ENCODE data around the gene LYPD6B.

The LYPD6B gene

GRCh38 chr2:149132339-149132738 is 93.8 kb downstream of the LYPD6B start:
- no peak for DNase-seq

DNA sequence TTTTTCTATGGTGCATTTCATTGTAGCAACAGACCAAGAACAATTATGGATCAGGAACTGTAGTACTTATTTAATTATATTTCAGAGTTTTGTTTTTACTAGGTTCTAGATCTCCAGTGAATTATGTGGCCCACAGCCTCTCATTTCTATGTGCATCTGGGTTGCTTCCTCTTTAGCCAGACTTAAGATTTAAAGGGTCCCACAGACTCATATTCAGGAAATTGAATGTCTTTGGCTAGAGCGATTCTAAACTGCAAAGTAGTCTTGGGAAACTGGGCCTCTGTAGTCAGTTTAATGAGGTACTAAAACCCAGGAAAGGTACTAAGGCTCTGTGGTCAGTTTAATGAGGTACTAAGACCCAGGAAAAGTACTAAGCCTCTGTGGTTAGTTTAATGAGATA is 94.4 kb downstream of the LYPD6B start:
- DNase-seq = no peak

DNA sequence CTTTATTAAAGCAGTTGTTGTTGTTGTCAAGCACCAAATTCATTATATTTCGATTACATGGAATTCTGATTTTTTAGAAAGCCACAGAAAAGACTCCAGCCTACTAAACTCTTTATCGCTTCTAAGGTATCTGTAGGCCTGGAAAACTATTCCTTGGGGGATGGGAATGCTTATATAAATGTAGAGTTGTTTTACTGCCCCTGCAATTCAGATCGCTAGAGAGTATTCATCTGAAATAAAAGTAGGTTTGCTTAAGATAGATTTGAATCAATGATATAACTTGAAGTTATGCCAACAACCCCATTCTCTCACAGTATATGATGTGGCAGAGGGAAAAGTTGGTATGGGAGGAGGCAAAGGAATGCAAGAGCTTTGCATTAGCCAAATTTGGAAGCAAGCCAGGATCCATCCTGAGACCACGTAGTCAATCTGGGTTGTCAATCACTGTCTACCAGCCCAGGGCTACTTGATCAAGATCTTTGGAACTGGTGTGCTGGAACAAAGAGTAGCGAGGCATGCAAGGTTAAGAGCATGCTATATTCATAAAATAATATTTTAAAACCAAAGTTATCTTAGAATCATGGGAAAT is 95.9 kb downstream of the LYPD6B start:
- DNase-seq = no peak

GRCh38 chr2:149136111-149136510 is 97.6 kb downstream of the LYPD6B start:
- no peak for DNase-seq

DNA sequence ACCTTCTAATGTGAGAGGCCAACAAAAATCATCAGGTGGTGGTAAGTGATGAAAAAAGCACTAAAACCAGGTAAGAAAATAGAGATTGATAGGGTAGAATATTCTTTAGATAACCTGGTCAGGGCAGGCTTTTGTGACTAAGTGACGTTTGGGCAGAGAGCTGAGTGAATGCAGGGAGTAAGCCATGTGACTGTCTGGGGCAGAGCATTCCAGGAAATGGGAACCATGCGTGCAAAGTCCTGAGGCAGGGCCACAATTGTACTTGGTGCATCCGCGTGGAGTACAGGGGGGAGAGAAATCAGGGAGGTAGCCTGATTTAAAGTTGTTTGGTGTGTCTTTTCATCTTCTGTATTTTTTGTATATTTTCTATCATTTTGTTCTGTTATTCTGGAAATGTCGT is 102.5 kb downstream of the LYPD6B start:
- DNase-seq = no peak

DNA sequence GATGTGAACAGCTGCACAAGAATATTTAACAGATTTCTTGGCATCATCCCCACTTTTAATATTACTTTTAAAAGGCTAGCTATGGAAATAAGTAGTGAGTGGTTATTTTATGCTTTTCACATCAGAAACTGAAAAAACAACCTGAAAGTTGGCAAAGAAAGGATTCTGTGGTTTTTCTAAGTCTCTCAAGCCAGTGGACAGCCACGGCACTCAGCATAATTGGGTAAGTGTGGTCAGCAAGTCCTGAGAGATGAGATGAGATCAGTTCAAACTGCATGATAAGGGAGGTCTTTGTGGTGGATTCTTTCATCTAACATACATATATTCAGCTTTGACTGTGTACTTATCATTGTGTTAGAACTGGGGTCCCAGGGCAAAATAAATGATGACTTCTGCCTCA is 105.2 kb downstream of the LYPD6B start:
- no peak for DNase-seq

- no peak for DNase-seq
Measured at GRCh38 chr2:149145314-149146295, 107.1 kb downstream of the LYPD6B start.

- no peak for DNase-seq
Measured at GRCh38 chr2:149146876-149147275, 108.4 kb downstream of the LYPD6B start.

DNA sequence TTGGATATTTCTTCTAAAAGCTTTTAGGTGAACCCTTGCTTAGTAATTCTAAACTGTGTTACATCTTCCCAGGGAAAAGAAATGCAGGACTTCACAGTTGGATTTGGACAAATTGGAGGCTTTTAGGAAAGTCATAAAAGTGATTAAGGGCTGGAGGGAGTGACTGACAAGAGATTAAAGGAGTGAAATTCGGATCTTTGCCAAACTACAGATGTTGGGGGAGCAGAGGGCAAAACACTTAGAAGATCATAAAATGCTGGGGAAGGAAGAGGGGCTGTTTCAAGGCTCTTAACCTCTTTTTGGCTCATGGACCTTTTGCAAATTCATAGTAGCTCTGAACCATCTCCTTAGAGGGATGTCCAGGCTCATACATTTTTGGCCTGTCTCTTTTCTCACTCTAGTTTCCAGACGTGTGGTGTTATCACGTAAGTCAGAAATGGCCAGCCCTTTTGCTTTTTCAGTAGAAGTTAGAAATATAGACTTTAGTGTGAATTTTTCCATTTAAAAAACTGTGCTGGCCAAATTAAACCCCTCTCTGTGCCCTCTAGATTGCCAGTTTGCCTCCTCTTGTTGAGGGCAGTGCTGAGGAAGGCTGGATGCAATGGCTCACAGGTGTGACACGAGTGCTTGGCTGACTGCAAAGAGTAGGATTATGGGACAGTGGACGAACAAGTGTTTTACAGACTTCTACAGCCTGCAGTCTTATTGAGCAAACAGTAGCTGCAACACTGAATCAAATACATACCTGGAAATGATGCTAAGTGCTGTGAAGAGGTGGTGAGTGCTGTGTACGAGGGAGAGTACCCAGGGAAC is 109.9 kb downstream of the LYPD6B start:
- no peak for DNase-seq

- DNase-seq = no peak
Measured at GRCh38 chr2:149149007-149149297, 110.5 kb downstream of the LYPD6B start.

DNA sequence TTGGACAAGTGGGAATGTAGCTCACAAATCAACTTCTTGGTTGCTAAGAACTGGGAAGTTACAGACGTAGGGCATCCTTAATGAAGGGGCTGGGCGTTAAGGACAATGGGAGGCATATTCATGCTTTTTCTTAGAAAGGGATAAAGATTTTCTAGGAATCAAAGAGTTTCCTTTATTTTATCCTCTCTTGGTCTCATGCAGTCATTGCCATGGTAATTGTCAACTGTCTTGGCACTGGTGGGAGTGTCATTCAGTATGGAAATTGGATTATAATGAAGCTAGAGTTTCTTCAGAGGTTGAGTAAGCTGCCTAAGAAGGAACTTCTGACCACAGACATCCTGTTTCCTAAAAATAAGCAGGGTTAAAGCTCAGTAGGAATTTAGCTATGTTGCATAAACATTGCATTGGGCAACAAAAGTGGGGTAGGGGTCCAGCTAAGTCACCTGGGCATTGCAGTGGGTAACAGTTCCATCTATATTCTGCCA is 114.0 kb downstream of the LYPD6B start:
- DNase-seq = no peak

- DNase-seq = no peak
Measured at GRCh38 chr2:149155196-149155969, 116.9 kb downstream of the LYPD6B start.

DNA sequence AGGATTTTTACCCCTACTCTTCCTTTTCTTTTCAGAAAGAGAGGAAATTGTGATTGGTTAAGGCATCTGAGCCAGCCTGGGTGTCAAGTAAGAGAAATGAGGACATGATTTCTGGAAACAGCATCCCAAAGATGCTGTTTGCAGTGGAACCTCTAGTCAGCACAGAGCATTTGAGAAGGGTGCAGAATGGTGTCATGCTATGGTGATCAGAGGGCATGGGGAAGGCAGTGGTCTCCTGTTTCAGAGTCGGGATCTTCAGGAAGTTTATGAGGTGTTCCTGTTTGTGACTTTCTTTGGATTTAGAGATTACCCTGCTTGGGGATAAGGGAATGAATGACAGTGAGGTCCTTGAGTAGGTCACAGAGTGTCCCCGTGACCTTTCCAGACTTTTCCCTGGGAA is 117.5 kb downstream of the LYPD6B start:
- no peak for DNase-seq

- no peak for DNase-seq
Measured at GRCh38 chr2:149156971-149157740, 118.7 kb downstream of the LYPD6B start.

DNA sequence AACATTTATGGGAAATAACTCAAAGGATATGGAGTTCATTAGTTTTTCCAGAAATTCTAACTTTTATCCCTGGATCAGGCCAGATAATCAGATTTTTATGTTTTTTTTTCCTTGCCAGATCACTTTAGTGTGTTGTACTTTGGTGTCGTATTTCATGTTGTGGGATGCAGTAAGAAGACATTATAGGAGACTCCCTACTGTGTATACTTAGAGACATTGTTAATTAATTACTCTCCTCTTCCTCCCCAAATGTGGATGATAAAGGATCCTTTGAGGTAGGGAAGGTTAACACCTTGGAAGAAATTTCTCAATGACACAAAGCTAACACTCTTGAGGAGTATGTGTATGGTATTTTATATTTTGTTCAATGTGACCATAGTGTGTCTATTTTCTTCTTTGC is 120.5 kb downstream of the LYPD6B start:
- no peak for DNase-seq

GRCh38 chr2:149160195-149160594 is 121.7 kb downstream of the LYPD6B start:
- no peak for DNase-seq

GRCh38 chr2:149160701-149161217 is 122.3 kb downstream of the LYPD6B start:
- DNase-seq = no peak

- DNase-seq = no peak
Measured at GRCh38 chr2:149161481-149162225, 123.2 kb downstream of the LYPD6B start.

- no peak for DNase-seq
Measured at GRCh38 chr2:149164296-149164695, 125.8 kb downstream of the LYPD6B start.

DNA sequence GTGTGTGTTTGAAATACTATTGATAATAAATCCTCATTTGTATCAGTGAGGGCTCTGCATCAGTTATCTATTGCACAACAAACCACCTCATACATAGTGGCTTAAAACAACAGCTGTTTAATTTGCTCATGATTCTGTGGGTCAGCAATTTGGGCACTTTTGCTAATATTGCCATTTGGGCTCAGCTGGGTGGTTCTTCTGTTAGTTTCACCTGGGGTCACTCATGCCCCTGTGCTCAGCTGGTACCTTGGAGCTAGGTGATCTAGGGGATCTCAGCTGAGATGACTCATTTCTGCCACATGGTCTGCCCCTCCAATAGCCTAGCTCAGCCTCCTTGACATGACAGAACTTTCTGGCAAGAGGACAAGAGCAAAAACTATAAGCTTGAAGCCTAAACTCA is 126.3 kb downstream of the LYPD6B start:
- no peak for DNase-seq

All from 8988T (cell line).